Esophagus squamous epithelium (tissue), 5 donors: ENCODE measurements around the gene MAD1L1. TPM values are rescaled to one million over a fixed set of nuclear protein-coding genes. Genes with fewer than 3 reads are reported as not detected.

Experiments
- DNase-seq: peaks from one replicate; lab custom pipeline; 2025; lab: John Stamatoyannopoulos, UW
- H3K27ac ChIP-seq, 4 donors: fragments of 200-600 bp; sonication (generic); one replicate each; pipeline ENCODE4 v1.5.1; 2016 to 2019; ENCODE audit warnings: mild to moderate bottlenecking in 1 of 4
- H3K27me3 ChIP-seq, 4 donors: fragments of 200-600 bp; sonication (generic); 1 replicate in 3 of 4; 2 replicates in 1 of 4; pipeline versions ENCODE4 v1.5.1 to v1.6.0; 2017 to 2021; ENCODE audit warnings: antibody characterized with exemption in 1 of 4
- H3K36me3 ChIP-seq, 3 donors: fragments of 200-600 bp; sonication (generic); one replicate each; pipeline ENCODE4 v1.5.1; 2016 to 2019
- H3K4me1 ChIP-seq, 3 donors: fragments of 200-600 bp; sonication (generic); one replicate each; pipeline ENCODE4 v1.5.1; 2017 to 2019
- H3K4me3 ChIP-seq, 4 donors: fragments of 200-600 bp; sonication (generic); 1 replicate in 3 of 4; 2 replicates in 1 of 4; pipeline ENCODE4 v1.5.1; 2016 to 2019; ENCODE audit warnings: mild to moderate bottlenecking in 2 of 4, moderate library complexity in 1 of 4
- H3K9me3 ChIP-seq, 3 donors: fragments of 200-600 bp; sonication (generic); one replicate each; pipeline ENCODE4 v1.5.1; 2016 to 2019
- POLR2A ChIP-seq, 4 donors: fragments of 450-650 bp; IDR thresholded peaks; one replicate each; pipeline ENCODE4 v1.6.1; 2017; ENCODE audit warnings: antibody characterized with exemption in 4 of 4, mild to moderate bottlenecking in 4 of 4, moderate library complexity in 3 of 4
- WGBS, 2 donors: methylation state at CpG; one replicate each; pipeline ENCODE4 v1.1.5; 2018; 5-methylcytosine and 5-hydroxymethylcytosine counted together
- intact Hi-C: fragments of 100-400 bp; cut with DNase I; formaldehyde crosslinking; loops from one replicate; pipeline ENCODE4 v1.15.0; 2022
- total RNA-seq, 4 donors: library from RNA; depleted of rRNA; stranded (reverse); fragments of >200 nt; gene quantifications; one replicate each; pipeline ENCODE4 v1.1.0, GENCODE V29; 2016
- TF ChIP-seq, protein P1 (sequence below), 6 experiments: fragments of 450-650 bp in 4 of 6; fragments of 200-600 bp in 2 of 6; sonication (generic) in 2 of 6; IDR thresholded peaks; one replicate each; pipeline ENCODE4 v1.5.1; 2016 to 2019; ENCODE audit warnings: antibody characterized with exemption in 6 of 6, mild to moderate bottlenecking in 4 of 6, moderate library complexity in 4 of 6
- donor health status: DM: yes; HTN: yes; CAD: no.

The MAD1L1 gene
- total RNA-seq, 4 donors from 2014 or later: 16.6 to 40.4 (median 30.2) TPM

DNA sequence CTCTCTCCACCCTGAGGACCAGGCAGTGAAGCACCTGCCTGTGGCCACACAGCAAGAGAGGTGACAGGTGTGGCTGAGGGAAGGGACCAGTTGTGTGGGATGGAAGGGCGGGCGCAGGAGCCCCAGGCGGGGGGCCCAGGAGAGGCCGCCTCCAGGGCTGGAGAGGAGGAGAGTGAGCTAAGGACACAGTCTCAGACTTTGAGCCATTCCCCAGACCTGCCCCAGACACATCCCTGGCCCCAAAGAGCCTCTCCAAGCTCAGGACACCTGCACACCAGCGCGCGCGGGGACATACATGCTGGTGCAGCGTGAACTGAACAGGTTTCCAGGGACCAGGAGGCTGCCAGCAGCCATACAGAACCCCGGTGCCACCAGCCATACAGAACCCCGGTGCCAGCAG lies 237.3 kb downstream of the MAD1L1 start:
- H3K4me1 ChIP-seq: peaks cover 0 to 8% (median 0%) of the 10 kb centered on the region in 3 donors
- no peaks in the 10 kb centered on the region for H3K9me3 ChIP-seq
- DNase-seq: no peak
- no peak overlapping the region for H3K27ac ChIP-seq
- no peak for TF ChIP-seq POLR2A (IDR thresholded peaks at IDR 0.05)
- TF ChIP-seq, protein P1, sequence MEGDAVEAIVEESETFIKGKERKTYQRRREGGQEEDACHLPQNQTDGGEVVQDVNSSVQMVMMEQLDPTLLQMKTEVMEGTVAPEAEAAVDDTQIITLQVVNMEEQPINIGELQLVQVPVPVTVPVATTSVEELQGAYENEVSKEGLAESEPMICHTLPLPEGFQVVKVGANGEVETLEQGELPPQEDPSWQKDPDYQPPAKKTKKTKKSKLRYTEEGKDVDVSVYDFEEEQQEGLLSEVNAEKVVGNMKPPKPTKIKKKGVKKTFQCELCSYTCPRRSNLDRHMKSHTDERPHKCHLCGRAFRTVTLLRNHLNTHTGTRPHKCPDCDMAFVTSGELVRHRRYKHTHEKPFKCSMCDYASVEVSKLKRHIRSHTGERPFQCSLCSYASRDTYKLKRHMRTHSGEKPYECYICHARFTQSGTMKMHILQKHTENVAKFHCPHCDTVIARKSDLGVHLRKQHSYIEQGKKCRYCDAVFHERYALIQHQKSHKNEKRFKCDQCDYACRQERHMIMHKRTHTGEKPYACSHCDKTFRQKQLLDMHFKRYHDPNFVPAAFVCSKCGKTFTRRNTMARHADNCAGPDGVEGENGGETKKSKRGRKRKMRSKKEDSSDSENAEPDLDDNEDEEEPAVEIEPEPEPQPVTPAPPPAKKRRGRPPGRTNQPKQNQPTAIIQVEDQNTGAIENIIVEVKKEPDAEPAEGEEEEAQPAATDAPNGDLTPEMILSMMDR (IDR thresholded peaks at IDR 0.05): no peak
- intact Hi-C loops: no loop called here
- no peaks in the 10 kb centered on the region for H3K27me3 ChIP-seq
- no peak overlapping the region for H3K4me3 ChIP-seq
- WGBS, 2 donors: 94% methylated on average over 9 of the region's 11 CpGs; no CpG with 5 or more reads in 1 of the 2 donors
- peaks cover 0 to 2% (median 0%) of the 10 kb centered on the region in 3 donors for H3K36me3 ChIP-seq

DNA sequence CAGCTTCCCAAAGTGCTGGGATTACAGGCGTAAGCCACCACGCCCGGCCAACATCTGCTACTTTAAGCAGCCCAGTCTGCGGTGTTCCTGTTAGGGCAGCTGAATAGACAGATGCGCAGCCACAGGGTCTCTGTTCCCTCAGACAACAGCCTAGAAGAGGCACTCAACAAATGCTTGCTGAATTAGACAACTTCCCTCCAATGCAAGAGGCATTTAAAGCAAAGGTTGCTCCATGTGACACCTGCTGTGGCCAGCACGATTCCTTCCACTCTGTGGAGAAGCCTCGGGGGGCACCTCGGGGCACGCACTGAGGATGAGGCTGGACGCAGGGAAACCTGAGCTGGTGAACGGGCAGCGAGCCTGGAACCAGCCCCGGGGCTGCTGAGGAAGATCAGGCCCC lies 237.8 kb downstream of the MAD1L1 start:
- WGBS, 2 donors: 87 to 95% methylated on average over 5 to 7 of the region's 13 CpGs
- intact Hi-C loops: no loop called here
- Histone ChIP-seq H3K36me3 (no peaks in the 10 kb centered on the region), H3K9me3 (no peaks in the 10 kb centered on the region), H3K27me3 (no peaks in the 10 kb centered on the region), H3K4me3 (no peak overlapping the region), H3K27ac (no peak overlapping the region), H3K4me1 (peaks cover 0 to 8% (median 0%) of the 10 kb centered on the region in 3 donors)
- no peak for TF ChIP-seq POLR2A (IDR thresholded peaks at IDR 0.05)
- TF ChIP-seq, protein P1 (IDR thresholded peaks at IDR 0.05): no peak
- no peak for DNase-seq

DNA sequence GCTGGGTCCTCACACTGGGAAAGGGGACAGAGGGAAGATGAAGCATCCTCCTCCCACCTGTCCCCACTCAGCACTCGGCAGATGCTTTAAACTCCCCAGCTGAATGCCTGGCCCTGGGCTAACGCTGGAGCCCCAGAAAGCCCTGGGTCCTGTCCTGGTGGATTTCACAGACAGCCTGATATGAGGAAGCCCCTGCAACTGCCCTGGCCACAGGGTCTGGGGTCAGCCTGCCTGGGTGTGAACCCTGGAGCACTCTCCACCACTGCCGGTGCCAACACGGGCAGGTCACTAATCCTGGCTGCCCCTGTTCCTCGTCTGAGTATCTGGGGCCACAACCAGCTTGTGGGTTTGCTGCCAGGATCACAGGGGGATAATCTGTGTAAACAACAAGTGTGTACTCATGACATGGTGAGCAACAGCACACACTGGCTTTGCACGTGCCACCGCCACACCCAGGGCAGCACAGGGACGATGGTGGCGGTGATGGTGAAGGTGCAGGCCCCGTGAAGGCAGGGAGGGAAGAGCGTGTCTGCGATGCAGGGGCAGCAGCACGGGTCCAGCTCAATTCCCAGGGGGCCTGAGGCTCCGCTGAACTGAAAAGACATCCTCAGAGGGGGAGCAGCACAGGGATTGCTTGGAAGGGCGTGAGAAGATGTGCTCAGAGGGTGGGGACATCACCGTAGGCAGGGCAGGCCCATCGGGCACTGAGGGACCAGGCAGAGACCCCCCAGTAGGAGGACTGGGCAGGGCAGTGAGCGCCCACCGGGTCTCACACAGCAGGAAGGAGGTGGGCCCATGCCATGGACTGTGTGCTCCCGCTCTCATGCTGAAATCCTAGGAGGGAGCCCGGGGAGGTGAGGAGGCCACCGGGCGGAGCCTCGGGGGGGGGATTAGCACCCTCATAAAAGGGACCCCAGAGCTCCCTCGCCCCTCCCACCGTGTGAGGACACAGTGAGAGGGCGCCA lies 238.7 kb downstream of the MAD1L1 start:
- Histone ChIP-seq H3K36me3 (no peaks in the 10 kb centered on the region), H3K9me3 (no peaks in the 10 kb centered on the region), H3K27ac (no peak overlapping the region), H3K4me1 (peaks cover 0 to 8% (median 0%) of the 10 kb centered on the region in 3 donors), H3K4me3 (no peak overlapping the region), H3K27me3 (no peaks in the 10 kb centered on the region)
- no peak for TF ChIP-seq POLR2A (IDR thresholded peaks at IDR 0.05)
- TF ChIP-seq, protein P1 (IDR thresholded peaks at IDR 0.05): no peak
- intact Hi-C loops: no loop called here
- WGBS, 2 donors: 72 to 84% methylated on average over 16 to 20 of the region's 27 CpGs
- DNase-seq: no peak

DNA sequence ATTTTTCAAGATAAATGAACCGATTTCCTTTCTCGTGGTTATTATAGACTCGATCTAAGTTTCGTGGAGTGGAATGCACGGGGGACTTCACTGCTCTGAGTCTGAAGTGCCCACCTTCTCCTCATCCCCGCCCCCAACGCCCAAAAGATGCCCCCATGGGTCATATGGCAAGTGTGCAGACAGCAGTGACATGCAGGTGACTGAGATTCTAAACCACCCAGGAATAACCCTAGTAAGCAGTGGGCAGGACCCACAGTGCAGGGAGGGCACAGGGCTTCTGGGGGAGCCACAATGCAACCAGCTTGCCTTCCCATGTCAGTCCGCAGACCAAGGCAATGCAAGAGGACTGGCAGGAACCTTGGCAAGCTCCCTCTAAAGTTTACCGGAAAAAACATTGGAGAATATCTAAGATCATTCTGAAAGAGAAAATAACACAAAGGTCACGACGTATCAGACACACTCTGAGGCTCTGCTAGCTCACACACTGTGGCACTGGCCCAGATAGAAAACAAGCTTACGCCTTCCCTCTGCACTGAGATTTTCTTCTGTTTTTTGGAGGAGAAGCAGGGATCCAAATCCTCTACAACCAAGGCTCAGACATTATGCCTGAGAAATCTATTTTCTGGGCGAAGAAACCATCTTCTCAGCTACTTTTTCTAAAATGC lies 239.6 kb downstream of the MAD1L1 start:
- Histone ChIP-seq H3K27ac (no peak overlapping the region), H3K9me3 (no peaks in the 10 kb centered on the region), H3K4me1 (peaks cover 0 to 8% (median 0%) of the 10 kb centered on the region in 3 donors), H3K27me3 (no peaks in the 10 kb centered on the region), H3K36me3 (no peaks in the 10 kb centered on the region), H3K4me3 (no peak overlapping the region)
- WGBS, 2 donors: 88 to 93% methylated on average over 11 to 13 of the region's 13 CpGs
- DNase-seq: no peak
- intact Hi-C loops: no loop called here
- TF ChIP-seq, protein P1 (IDR thresholded peaks at IDR 0.05): no peak
- no peak for TF ChIP-seq POLR2A (IDR thresholded peaks at IDR 0.05)

DNA sequence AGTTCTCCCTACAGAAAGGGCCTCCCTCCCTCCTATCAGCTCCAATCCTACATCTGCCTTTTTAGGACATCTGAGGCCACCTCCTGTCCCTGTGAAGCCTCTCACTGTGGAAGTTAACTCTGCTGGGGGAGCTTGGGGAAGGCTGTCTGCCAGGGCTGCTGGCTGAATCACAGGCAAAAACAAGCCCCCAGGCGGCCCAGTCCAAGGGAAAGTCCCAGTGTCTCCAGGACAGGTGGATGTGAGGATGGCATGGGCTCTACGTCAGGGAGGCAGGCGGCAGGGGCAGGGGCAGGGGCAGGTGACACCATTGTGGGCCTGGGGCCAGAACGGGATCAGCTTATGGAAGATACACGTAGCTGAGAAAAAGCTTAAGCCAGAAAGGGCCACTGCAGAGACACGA lies 240.2 kb downstream of the MAD1L1 start:
- H3K36me3 ChIP-seq: no peaks in the 10 kb centered on the region
- no peaks in the 10 kb centered on the region for H3K9me3 ChIP-seq
- intact Hi-C loops: no loop called here
- H3K27me3 ChIP-seq: no peaks in the 10 kb centered on the region
- H3K4me3 ChIP-seq: no peak overlapping the region
- DNase-seq: no peak
- TF ChIP-seq POLR2A (IDR thresholded peaks at IDR 0.05): no peak
- TF ChIP-seq, protein P1 (IDR thresholded peaks at IDR 0.05): no peak
- H3K27ac ChIP-seq: no peak overlapping the region
- WGBS, 2 donors: 61 to 70% methylated on average over 2 to 6 of the region's 6 CpGs
- peaks cover 0 to 8% (median 0%) of the 10 kb centered on the region in 3 donors for H3K4me1 ChIP-seq
